GM19043 (cell line): ENCODE results near the gene PLEKHA5.

ENCODE experiments used
- ATAC-seq: cut with Tn5 transposase; IDR thresholded peaks from one replicate; pipeline ENCODE4 v1.9.1; 2021; ENCODE audit warnings: low read depth; ENCODE audit not compliant: unreplicated experiment

Gene PLEKHA5

DNA sequence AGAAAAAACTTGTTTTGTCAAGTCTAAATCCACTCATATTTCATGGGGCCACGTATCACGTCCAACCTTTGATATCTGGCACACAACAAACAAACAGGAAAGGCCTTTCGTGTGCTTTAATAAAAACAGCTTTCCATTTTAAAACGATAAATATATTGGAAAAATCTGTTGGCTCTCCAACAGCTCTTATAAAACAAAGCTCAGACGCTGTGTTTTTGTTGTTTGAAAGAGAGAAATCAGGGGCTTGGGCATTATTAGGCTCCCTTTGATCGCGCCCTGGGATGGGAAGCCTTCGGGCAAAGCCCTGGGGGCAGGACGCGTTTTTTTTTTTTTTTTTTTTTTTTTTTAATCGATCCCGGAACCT lies 429 bp upstream of the PLEKHA5 start:
- no peak for ATAC-seq

DNA sequence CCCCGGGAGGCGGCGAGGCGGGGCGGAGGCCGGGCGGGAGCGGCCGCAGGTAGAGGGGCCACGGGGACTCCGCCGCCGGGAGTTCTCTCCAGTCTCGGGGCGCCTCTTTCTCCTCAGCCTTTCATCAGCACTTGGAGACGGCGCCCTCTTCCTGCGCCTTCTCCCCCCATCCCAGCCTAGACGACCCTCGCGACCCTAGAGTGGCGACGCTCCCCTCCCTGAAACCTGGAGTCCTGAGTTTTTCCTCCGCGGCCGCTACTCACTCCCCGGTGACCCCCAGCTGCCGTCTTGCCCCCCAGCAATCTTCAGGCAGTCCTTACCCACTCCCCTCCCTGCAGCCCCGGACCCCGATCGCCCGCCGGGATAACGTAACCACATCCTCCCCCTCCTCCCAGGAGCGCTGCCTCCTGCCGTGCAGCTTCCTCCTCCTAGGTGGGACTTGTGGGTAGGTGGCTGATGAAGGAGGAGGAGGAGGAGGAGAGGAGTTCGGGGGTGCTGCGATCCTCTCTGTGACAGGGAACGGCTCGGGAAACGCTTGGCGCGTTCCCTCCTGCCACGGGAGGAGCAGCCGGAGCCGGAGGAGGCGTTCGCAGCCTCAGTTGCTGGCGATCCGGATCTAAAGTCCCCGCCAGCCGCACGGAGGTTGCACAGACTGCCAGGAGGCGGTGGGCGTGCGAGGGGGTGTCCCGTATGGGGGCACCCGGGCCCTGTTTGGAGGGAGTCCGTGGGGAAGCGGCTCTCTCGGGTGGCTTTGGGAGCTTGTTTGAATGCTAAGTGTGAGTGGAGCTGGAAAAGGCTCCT lies 891 bp downstream of the PLEKHA5 start:
- ATAC-seq, result no peak

DNA sequence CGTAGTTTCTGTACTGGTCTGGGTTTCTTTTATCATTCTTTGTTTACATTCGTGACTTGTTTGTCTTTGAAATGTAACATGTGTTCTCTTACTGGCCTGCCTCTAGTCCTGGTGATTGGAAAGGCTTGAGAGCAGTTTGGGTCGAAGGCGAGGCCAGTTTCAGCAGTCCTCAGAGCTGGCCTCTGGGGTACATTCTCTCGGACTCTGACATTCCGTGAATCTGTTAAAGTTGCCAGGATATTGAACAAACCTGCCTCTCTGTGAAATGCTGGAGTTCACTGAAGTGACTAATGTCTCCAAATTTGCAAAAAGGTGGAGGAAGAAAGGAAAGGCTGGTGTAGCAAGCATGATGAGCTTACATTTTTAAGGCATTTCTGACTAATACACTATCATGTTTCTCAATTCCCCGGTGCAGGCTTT lies 1.5 kb downstream of the PLEKHA5 start:
- no peak for ATAC-seq

DNA sequence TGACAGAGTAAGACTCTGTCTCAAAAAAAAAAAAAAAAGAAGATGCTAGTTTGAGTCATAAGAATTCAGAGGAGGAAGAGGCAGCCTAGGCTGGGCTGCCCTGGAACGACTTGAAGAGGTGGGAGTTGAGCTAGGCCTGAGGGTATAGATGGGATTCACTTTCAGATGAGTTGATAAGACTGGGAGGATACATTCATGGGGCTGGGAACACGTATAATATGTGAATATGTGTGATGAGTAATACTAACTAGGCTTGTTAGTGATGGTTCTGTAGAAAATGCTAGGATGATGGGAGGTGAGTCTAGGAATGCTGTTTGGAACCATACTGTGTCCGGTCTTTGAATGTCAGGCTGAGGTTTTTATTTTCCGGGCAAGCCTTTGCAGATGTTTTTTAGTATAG lies 9.0 kb downstream of the PLEKHA5 start:
- ATAC-seq, result no peak

DNA sequence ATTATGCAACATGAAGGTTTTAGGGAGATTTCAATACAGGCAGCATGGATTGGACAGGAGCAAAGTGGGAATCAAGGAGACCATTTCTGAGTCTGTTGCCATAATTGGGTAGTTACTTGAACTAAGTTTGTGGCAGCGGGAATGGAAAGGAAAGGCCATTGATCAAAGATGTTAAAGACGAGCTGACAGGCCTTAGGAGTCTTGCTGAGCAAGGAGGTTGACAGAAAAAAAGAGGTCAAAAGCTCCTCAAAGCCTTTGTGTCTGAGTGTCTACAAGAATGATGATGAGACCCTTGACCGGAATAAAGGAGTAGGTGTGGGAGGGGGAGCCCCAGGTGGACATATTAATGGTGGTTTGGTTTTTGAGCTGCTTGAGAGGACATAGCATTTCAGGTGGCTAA lies 9.4 kb downstream of the PLEKHA5 start:
- ATAC-seq, result no peak

DNA sequence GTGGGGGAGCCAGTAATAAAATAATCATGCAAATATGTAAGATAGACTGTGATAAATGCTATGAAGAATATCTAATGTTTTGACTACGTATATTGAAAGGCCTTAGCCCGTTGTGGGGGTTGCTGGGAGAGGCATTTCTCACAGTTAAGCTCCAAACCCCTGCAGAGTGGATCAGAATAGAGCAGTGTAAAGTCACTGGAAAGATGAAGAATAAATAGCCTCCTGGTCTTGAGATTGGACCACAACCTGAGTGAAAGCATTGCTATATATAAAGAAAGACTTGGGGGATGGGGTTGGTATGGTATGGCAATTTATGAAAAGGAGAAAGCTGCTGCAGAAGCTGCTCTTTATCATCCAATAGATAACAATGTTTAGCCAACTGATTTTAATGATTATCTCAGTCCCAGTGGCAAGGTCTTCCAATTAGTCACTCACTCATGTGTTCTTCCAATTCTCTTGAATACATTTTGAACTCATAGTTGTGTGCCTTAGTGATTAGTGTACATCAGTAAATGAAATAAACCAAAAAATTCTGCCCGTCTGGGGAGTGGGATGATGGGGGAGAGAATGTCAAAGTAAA lies 10.2 kb downstream of the PLEKHA5 start:
- no peak for ATAC-seq

DNA sequence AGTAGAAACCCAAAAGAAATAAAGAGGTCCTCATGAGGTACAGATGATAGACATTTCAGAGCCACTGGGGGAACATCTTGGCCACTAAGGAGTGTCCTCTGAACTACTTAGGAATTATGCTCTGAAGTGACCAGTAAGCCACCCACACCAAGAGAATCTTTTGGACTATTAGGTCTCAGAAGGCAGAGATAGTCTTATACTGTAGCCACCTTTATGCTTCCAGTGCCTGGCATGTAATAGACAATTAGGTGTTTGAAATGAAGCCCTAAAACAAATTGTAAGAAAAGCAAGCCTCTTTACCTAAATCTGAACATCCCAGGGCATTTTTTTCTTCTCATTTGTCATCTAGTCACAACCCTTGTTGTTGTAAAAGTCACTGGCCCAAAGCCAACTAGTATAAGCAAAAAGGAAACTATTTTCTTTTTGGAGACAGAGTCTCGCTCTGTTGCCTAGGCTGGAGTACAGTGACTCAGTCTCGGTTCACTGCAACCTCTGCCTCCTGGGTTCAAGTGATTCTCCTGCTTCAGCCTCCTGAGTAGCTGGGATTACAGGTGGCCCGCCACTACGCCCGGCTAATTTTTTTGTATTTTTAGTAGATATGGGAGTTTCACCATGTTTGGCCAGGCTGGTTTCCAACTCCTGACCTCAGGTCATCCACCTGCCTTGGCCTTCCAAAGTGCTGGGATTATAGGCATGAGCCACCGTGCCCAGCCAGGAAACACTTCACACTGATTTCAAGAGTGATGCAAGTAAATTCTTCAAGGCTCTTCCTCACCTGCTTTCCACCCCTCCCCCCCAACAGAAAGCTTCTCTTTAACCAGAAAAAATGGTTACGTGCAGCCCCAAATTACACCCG lies 11.1 kb downstream of the PLEKHA5 start:
- ATAC-seq, result no peak

DNA sequence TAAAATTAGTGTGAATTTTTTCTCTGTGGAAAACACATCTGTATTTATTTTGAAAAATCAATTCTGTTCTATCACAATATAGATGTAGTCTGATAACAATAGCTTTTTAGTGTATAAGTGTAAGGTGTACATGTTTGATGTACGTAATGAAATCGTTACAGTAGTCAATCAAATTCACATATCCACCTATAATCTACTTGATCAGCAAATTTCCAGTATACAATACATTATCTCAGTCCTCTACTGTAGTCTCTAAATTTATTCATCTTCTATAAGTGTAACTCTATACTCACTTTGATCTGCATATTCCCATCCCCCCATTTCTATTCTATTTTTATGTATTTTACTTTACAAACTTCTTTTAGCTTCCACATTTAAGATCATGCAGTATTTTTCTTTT lies 13.0 kb downstream of the PLEKHA5 start:
- no peak for ATAC-seq

DNA sequence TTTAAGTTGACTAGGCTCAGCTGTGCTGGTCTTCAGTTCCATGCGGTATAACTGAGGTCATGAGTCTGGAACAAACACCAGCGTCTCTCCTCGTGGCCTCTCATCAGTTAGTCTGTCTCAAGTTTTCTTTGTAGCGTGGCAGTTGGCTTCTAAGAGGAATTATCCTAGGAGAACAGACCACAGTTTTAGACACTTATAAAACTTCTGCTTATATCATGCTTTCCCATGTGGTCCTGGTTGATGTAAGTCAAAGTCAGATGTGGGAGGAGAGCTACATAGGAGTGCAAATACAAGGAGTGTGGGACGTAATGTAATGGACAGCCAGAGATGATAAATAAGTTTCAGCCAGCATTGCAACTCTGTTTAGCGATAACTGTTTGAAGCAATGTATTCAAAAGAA lies 14.8 kb downstream of the PLEKHA5 start:
- ATAC-seq, result no peak

DNA sequence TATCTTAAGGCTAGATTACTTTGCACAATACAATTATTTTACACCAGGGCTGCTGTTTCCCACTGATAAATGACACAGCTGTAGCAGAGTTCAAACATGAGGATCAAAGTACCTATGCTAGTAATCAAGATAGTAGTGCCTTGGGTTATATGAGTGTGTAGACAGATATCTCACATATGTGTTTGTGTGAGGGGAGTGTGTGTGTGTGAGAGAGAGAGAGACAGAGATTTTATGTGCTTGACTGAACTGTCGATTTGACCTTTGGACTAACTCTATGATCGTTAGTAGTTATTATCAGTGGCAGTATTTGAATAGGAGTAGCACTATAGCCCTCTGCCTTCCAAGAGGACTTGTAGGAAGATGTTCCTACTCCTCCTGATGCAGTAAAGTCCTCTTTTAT lies 15.5 kb downstream of the PLEKHA5 start:
- no peak for ATAC-seq

DNA sequence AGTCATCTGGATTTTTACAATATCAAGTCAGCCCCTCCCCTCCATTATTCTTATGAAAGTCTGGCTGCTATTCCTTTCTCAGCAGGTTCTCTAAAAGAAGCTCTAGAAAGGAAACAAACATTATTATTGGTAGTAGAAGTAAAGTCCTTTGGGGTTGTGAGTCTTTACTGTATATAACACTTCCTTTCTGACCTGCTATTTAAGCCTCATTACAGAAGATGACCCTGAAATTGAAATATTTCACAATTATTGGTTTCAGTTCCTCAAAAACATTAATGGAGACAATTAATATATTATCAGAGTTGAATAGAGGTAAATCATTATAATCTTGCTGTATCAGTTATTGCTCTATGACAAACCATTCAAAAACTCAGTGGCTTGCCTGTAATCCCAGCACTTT lies 19.3 kb downstream of the PLEKHA5 start:
- no peak for ATAC-seq

DNA sequence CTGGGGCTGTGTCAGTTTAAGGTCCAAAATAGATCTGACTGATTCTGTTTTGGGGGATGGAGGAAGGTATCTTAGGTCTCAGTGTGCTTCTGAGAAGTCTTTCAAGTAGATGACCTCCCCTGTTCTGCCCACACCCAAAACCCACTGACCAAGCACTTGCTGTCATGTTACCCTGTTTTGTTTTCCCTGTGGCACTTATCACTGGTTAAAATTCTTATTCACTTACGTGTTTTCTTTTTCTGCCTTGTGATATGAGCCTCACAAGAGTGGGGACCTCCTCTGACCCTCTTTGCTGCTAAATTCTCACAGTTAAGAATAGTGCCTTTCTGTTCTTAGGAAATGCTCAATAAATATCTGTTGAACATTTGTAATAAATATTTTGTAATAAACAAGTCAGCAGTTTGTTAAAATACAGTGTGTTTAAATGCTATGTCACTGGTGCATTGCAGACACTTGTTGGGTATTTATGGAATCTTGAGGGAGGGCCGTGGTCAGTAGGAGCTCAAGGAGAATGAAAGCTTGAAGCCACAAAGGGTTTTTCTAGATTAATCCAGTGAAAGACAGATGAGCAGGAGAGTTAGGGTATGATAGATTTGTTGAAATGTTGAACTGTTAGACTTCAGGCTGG lies 20.9 kb downstream of the PLEKHA5 start:
- ATAC-seq, result no peak

DNA sequence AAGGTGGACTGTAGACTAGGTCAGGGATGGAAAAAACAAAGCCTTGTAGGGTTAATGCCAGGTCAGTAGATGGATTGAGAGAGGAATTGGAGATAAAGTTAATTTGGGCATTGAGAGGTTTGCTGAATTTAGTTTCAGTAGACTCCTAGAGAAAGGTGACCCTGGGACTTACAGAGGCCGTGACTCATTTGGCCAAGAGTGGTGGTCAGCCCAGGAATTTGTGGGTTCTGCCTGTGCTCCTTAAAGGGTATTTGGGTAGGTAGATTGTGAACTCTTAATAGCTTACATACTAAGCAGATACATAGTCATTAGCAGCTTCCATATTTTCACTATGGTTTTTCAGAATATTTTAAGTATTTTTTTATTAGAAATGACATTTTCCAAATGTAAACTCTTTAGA lies 21.8 kb downstream of the PLEKHA5 start:
- ATAC-seq, result no peak

DNA sequence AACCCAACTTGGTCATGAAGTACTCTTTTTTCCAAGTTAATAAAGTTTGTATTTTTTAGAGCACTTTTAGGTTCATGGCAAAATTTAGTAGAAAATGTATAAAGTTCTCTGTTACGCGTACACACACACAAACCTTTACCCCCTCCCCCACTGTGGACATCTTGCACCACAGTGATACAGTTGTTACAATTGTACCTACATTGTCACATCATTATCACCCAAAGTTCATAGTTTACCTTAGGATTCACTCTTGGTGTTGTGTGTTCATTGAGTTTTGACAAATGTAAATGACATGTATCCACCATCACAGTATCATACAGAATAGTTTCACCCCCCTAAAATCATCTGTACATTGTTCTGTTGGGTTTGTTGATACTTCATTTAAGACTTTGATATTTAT lies 23.9 kb downstream of the PLEKHA5 start:
- no peak for ATAC-seq

DNA sequence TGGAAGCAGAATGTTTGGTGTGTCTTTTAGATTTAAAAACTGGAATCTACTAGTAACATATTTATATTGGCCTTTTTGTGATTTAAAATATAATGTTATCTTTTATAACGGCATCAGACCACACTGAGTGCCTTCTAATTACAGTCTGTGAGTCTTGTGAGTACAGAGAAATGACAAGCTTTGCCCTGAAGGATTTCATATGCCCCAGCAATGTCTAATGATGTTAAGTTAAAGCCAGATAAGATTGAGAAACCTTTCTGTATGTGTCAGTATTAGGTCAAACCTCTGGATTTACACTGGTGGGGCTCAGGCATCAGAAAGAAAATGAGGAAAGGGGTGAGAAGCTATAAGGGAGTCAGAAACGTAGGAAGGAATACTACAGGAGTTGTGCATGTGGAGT lies 25.2 kb downstream of the PLEKHA5 start:
- no peak for ATAC-seq

DNA sequence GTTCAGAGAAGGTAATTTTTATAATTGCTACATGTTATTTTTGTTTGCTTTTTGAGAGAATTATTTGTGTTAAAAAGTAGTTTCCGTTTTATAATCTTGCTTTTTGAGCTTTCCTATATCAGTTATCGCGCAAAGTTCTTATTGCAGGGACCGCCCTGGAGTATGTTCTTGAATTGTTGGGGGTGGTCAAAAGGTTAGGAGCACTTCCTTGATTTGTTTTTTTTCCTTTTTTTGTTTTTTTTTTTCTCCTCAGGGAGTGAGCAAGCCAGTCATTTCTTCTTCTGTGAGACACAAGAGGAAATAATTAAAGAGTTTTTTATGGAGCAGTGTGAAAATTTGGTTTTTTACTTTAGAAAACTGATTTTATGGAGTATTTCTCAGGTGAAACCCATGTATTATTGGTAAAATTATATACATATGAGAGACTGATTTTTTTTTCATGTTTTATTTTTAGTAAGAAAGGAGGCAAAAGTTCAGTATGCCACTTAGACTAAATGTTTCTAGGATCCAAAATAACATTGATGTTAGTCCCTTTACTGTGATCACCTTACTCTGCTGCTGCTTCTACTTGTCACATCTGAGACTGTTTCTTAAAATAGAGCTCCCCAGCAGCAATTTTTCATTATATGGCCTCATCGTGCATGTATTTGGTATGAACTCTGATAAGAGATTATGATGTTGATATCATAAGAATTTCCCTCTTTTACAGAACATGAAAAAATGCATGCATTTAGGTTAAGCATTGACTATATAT lies 26.6 kb downstream of the PLEKHA5 start:
- ATAC-seq, result no peak

DNA sequence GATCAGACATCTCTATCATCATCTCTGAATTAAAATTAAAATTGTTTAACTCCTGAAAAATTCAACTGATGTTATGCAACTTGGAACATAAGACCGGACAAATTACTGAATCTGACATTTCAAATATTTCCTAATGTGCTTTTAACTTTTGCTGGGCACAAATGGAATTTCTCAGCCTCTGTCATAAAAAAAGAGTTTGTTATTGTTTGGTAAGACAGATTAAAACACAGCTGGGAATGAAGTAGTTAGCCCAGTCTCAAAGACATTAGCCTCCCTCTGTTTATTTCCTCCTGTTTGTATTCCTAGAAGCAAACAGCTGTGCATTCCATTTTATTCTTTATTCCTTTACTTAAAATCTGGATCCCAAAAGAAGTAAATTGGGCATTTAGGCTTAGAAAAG lies 29.4 kb downstream of the PLEKHA5 start:
- no peak for ATAC-seq

DNA sequence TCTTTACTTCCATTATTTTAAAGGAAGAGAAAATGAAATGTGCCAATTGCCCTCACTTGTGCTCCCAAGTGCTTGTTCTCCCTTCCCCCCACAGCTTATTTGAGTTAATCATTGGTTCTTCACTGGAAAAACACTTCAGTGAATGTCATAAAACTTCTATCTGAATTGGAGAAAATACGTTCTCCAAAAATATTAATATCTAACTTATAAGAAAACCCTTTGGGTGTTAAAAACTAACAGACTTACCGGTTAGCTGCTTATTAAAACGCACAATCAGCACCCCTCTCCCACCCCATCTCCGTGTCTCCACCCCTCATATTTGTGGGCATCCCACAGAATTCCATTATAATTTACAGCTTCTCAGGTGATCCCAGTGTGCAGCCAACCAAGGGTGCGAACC lies 31.7 kb downstream of the PLEKHA5 start:
- no peak for ATAC-seq

DNA sequence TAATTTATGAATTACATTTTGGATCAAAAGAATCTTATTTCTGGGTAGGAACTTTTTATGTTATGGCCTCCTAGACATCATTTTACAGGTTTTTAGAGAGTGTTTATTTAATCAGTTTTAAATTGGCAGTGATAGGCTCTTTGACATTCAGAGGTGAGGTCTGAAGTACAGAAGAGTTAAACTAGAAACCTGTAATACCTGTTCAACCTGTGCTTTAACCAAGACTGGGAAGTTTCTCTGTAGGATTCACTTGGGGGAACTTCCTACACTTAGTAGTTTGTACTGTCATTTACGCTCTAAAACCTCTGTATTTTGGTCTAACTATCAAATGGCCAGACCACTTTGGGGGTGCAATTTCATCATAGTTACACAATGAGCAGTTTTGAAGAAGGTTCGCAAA lies 35.9 kb downstream of the PLEKHA5 start:
- no peak for ATAC-seq

DNA sequence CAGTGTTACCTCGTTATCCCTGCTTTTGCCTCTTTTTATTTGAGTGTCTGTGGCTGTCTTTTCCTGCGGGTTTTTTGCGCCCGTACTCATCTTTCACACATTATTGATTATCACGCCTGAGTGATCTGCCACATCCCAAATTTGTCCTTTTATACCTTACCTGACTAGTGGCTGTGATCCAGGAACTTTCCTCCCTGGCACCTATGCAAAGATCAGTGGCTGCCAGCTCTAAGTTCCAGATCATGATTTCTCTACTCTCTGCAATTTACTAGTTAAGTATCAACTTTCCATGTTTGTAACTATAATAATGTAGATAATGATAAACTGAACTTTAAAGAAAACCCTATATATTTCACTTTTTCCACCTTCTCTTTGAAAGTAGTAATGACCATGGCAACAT lies 36.9 kb downstream of the PLEKHA5 start:
- no peak for ATAC-seq

DNA sequence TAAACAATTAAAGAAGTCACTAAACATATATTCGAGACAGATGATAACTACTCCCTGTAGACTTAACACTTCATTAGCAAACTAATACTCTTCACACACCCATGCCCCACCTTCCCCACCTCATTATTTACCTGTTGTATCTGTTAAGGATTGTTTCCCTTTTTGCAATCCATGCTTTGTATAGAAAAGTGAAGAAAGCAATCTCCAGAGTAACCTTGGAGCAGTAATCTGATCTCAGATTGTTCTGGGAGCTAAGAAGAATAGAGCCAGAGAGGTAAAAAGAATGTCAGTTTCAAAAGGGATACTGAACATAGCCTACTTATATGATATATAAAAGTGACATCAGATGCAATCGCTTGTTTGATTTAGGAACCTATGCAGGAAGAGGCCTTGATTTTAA lies 37.4 kb downstream of the PLEKHA5 start:
- ATAC-seq, result no peak
